ENCODE results near the gene CCDC146.
"Not testable (repeated sequence)": the region's sequence is repeated elsewhere in the genome, so short reads cannot be mapped to it uniquely, and the experiment has no call there.

DNA sequence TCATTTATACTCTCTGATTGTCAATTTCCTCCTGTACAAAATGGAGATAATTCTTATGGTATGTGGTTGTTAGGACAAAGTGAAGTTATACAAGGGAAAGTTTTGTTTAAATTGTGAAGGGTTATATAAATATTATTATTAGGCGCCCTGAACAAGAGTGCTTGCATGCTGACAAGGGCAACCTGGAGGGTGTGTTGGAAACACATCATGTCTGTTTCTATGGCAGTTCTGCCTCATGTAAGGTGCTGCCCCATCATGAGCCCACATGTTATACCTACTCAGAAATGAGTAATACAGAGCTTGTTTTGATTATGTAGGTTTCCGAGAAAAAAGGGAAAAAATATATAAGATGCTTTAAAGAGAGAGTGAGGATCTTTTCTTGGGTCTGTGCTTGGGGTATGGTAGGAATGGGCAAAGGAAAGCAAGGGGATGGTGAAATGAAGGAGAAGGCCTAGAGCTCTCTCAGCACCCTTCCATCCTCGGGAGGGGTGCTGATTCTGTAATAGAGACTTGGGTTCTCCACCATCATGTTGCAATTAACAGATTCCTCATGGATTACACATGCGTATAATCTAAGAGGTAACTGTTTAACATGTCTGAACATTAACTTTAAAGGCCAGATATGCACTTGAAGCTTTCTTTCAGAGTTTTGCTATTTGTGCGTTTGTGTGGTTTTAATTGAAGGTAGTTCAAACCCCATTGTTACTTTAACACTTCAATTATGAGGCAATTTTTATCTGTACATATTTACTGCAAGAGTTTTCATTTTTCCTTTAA lies 33.4 kb downstream of the CCDC146 start:
- TF ChIP-seq, protein P1, sequence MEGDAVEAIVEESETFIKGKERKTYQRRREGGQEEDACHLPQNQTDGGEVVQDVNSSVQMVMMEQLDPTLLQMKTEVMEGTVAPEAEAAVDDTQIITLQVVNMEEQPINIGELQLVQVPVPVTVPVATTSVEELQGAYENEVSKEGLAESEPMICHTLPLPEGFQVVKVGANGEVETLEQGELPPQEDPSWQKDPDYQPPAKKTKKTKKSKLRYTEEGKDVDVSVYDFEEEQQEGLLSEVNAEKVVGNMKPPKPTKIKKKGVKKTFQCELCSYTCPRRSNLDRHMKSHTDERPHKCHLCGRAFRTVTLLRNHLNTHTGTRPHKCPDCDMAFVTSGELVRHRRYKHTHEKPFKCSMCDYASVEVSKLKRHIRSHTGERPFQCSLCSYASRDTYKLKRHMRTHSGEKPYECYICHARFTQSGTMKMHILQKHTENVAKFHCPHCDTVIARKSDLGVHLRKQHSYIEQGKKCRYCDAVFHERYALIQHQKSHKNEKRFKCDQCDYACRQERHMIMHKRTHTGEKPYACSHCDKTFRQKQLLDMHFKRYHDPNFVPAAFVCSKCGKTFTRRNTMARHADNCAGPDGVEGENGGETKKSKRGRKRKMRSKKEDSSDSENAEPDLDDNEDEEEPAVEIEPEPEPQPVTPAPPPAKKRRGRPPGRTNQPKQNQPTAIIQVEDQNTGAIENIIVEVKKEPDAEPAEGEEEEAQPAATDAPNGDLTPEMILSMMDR (conservative IDR thresholded peaks at IDR 0.05 in 1 of 2, IDR thresholded peaks at IDR 0.05 in 1 of 2; ENCODE audit: extremely low read depth in 1 of 2, insufficient read depth in 1 of 2, low read depth in 1 of 2, low read length in 2 of 2) = not testable (repeated sequence)
- TF ChIP-seq EZH2 (IDR thresholded peaks at IDR 0.05; ENCODE audit: borderline replicate concordance, low read length) = not testable (repeated sequence)
